Measurements from ENCODE around the gene RICTOR.
A peak's percentile ranks its signal among the peaks of the same experiment; 100 is the strongest.

The RICTOR gene

GRCh38 chr5:39074017-39074814 is at the start of gene RICTOR:
Gene RICTOR, minus strand, starts transcription at chr5:39074399. Its CDS starts 22 bp downstream, at chr5:39074377.
- peak within 1 kb of the TSS; percentile 82 for H3K27ac ChIP-seq
- no peak for TF ChIP-seq CTCF (conservative IDR thresholded peaks at IDR 0.05)
- peak; percentile 58 for TF ChIP-seq ZFX (IDR thresholded peaks at IDR 0.05)

- H3K27ac ChIP-seq = no peak overlapping the region
- TF ChIP-seq CTCF (conservative IDR thresholded peaks at IDR 0.05) (no peak), ZFX (IDR thresholded peaks at IDR 0.05) (no peak)
Observed at GRCh38 chr5:39121922-39122321, 47.7 kb upstream of the RICTOR start.

GRCh38 chr5:39121315-39121714 is 47.1 kb upstream of the RICTOR start:
- no peak for TF ChIP-seq ZFX (IDR thresholded peaks at IDR 0.05)
- no peak for TF ChIP-seq CTCF (conservative IDR thresholded peaks at IDR 0.05)
- H3K27ac ChIP-seq = no peak overlapping the region

- TF ChIP-seq CTCF (conservative IDR thresholded peaks at IDR 0.05) = no peak
- no peak for TF ChIP-seq ZFX (IDR thresholded peaks at IDR 0.05)
- no peak overlapping the region for H3K27ac ChIP-seq
Observed at GRCh38 chr5:39120052-39120420, 45.8 kb upstream of the RICTOR start.

GRCh38 chr5:39119404-39120051 is 45.3 kb upstream of the RICTOR start:
- TF ChIP-seq CTCF (conservative IDR thresholded peaks at IDR 0.05) (no peak), ZFX (IDR thresholded peaks at IDR 0.05) (no peak)
- H3K27ac ChIP-seq = no peak overlapping the region

- no peak overlapping the region for H3K27ac ChIP-seq
- TF ChIP-seq ZFX (IDR thresholded peaks at IDR 0.05) (no peak), CTCF (conservative IDR thresholded peaks at IDR 0.05) (no peak)
Observed at GRCh38 chr5:39118638-39119037, 44.4 kb upstream of the RICTOR start.

GRCh38 chr5:39117401-39117800 is 43.2 kb upstream of the RICTOR start:
- TF ChIP-seq CTCF (conservative IDR thresholded peaks at IDR 0.05) (no peak), ZFX (IDR thresholded peaks at IDR 0.05) (no peak)
- H3K27ac ChIP-seq = no peak overlapping the region

Measured in C4-2B (cell line).